PC-3 (cell line): ENCODE results near the gene PTPRN2.

ENCODE experiments used
- EZH2 ChIP-seq: fragments of 300-600 bp; sonication (generic); IDR thresholded peaks from one replicate; pipeline ENCODE4 v1.6.1; 2017; ENCODE audit warnings: antibody characterized with exemption, mild to moderate bottlenecking, low read length; ENCODE audit not compliant: unreplicated experiment
- TF ChIP-seq, protein P1 (sequence below): fragments of 300-600 bp; sonication (generic); conservative IDR thresholded peaks from 2 replicates; pipeline ENCODE4 v1.5.1; 2017; ENCODE audit warnings: antibody characterized with exemption, low read depth, mild to moderate bottlenecking, low read length

DNA sequence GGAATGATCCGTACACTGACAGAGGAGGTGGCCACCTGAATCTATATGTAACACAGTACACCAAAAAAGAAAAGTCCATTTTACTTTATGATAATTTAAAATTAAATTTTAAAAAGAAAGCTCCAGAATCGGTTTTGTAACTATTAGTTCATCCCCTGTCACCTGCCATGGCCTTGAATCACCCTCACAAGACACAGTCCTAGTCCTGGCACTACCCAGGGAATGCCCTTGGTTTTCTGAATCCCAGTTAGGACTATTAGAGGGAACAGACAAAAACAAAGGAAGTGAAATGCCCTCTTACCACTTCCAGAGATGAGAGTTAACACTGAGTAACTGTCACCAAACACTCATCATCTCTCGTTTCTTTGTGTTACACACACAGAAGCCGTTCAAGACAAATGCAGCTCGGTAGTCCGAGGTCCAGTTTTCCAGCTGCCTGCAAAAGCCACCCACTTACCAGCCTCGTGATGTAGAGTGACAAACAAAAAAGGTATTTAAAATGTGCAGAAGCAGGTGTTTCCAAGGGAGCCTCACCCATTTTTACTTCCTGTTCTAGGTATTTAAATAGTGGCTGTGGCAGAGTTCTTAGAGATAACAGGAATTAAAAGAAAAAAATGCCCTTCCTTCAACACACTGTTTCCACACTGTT, 6.1 kb downstream of the PTPRN2 start:
- TF ChIP-seq, protein P1, sequence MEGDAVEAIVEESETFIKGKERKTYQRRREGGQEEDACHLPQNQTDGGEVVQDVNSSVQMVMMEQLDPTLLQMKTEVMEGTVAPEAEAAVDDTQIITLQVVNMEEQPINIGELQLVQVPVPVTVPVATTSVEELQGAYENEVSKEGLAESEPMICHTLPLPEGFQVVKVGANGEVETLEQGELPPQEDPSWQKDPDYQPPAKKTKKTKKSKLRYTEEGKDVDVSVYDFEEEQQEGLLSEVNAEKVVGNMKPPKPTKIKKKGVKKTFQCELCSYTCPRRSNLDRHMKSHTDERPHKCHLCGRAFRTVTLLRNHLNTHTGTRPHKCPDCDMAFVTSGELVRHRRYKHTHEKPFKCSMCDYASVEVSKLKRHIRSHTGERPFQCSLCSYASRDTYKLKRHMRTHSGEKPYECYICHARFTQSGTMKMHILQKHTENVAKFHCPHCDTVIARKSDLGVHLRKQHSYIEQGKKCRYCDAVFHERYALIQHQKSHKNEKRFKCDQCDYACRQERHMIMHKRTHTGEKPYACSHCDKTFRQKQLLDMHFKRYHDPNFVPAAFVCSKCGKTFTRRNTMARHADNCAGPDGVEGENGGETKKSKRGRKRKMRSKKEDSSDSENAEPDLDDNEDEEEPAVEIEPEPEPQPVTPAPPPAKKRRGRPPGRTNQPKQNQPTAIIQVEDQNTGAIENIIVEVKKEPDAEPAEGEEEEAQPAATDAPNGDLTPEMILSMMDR = no peak
- TF ChIP-seq EZH2 = no peak
